ENCODE results near the gene PYGL.

PYGL gene

GRCh38 chr14:50887476-50887875 lies 56.8 kb downstream of the PYGL start:
- TF ChIP-seq CTCF (IDR thresholded peaks at IDR 0.05; ENCODE audit: insufficient read depth, low read length, missing control alignments) = no peak
- DNase-seq (ENCODE audit: low read depth, low spot score) = no peak
- CTCF ChIA-PET = interaction anchor here (2.0 kb wide), 1 partner anchor 28 kb away, joined by 5 read pairs; no protein-coding TSS in a partner anchor
- H3K4me3 ChIP-seq (ENCODE audit: low read depth, low read length) = no peak overlapping the region
- POLR2A ChIA-PET = no interaction called here

- ChIA-PET CTCF (interaction anchor here (1.2 kb wide), 1 partner anchor 30 kb away, joined by 3 read pairs; no protein-coding TSS in a partner anchor), POLR2A (no interaction called here)
- TF ChIP-seq CTCF (IDR thresholded peaks at IDR 0.05; ENCODE audit: insufficient read depth, low read length, missing control alignments) = no peak
- DNase-seq (ENCODE audit: low read depth, low spot score) = no peak
- H3K4me3 ChIP-seq (ENCODE audit: low read depth, low read length) = no peak overlapping the region
These were observed 60.5 kb downstream of the PYGL start for GRCh38 chr14:50883827-50884197.

- POLR2A ChIA-PET = no interaction called here
- no peak overlapping the region for H3K4me3 ChIP-seq (ENCODE audit: low read depth, low read length)
- CTCF ChIA-PET = interaction anchor here (1.2 kb wide), 1 partner anchor 30 kb away, joined by 3 read pairs; no protein-coding TSS in a partner anchor
- no peak for TF ChIP-seq CTCF (IDR thresholded peaks at IDR 0.05; ENCODE audit: insufficient read depth, low read length, missing control alignments)
- DNase-seq (ENCODE audit: low read depth, low spot score) = no peak
These were observed 61.1 kb downstream of the PYGL start for GRCh38 chr14:50882932-50883826.

- CTCF ChIA-PET = interaction anchor here (1.0 to 2.0 kb wide), 2 partner anchors 11 to 15 kb away, joined by 3 to 17 read pairs; no protein-coding TSS in a partner anchor
- no peak for TF ChIP-seq CTCF (IDR thresholded peaks at IDR 0.05; ENCODE audit: insufficient read depth, low read length, missing control alignments)
- no peak for DNase-seq (ENCODE audit: low read depth, low spot score)
- POLR2A ChIA-PET = interaction anchor here (0.9 kb wide), 1 partner anchor 10 kb away, joined by 3 read pairs; no protein-coding TSS in a partner anchor
- no peak overlapping the region for H3K4me3 ChIP-seq (ENCODE audit: low read depth, low read length)
These were observed 68.8 kb downstream of the PYGL start for GRCh38 chr14:50875359-50876070.

- ChIA-PET CTCF (interaction anchor here (0.6 to 2.0 kb wide), 2 partner anchors 14 to 69 kb away, joined by 3 to 17 read pairs; no protein-coding TSS in a partner anchor), POLR2A (interaction anchor here (0.5 to 0.9 kb wide), 2 partner anchors 10 to 111 kb away, joined by 3 read pairs; no protein-coding TSS in a partner anchor)
- no peak for TF ChIP-seq CTCF (IDR thresholded peaks at IDR 0.05; ENCODE audit: insufficient read depth, low read length, missing control alignments)
- no peak overlapping the region for H3K4me3 ChIP-seq (ENCODE audit: low read depth, low read length)
- DNase-seq (ENCODE audit: low read depth, low spot score) = no peak
These were observed 69.5 kb downstream of the PYGL start for GRCh38 chr14:50874757-50875156.
